Activated naive CD8-positive, alpha-beta T cell treated with anti-CD3 and anti-CD28 coated beads, Interleukin-2, amount 50 U/mL, for 16 hours (primary cell): ENCODE data around the gene IGF2BP2.
"Not testable (repeated sequence)": the region's sequence is repeated elsewhere in the genome, so short reads cannot be mapped to it uniquely, and the experiment has no call there.

Experiments
- DNase-seq: peaks from one replicate; pipeline ENCODE4 v3.0.0-alpha.2; 2020; ENCODE audit warnings: low read depth, low spot score

The IGF2BP2 gene

GRCh38 chr3:185640308-185640707 is 184.5 kb downstream of the IGF2BP2 start:
- no peak for DNase-seq

- no peak for DNase-seq
These were observed 185.1 kb downstream of the IGF2BP2 start for GRCh38 chr3:185639632-185640206.

DNA sequence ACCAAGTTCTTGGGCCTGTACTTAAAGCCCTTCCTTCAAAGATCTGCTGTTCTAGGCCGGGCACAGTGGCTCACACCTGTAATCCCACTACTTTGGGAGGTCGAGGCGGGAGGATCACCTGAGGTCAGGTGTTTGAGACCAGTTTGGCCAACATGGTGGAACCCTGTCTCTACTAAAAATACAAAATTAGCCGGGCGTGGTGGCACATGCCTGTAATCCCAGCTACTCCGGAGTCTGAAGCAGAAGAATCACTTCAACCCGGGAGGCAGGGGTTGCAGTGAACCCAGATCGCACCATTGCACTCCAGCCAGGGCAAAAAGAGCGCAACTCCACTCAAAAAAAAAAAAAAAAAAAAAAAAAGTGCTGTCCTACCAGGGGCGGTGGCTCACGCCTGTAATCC is 186.2 kb downstream of the IGF2BP2 start:
- not testable (repeated sequence) for DNase-seq

- DNase-seq, result no peak
These were observed 187.5 kb downstream of the IGF2BP2 start for GRCh38 chr3:185637388-185637787.

GRCh38 chr3:185632996-185633395 is 191.8 kb downstream of the IGF2BP2 start:
- no peak for DNase-seq

GRCh38 chr3:185631508-185632206 is 193.2 kb downstream of the IGF2BP2 start:
- no peak for DNase-seq

DNA sequence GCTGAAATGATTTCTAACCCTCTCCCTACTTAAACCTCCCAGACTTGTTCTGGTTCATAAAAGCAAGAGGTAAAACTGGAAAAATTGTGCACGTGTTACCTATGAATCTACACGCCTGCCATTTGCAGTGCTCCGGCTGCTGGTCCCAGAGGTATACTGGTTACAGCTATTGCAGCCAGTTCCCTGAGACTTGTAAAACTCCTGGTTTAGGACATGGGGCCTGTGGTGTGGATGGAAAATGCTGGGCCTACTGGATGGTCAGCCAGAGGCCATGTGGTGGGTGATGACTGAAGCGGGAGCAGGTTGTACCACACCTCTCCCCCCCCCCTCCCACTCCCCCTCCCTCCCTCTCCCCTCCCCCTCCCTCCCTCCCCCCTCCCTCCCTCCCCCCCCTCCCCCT is 193.7 kb downstream of the IGF2BP2 start:
- DNase-seq, result no peak

- DNase-seq, result no peak
These were observed 194.6 kb downstream of the IGF2BP2 start for GRCh38 chr3:185630182-185630622.

DNA sequence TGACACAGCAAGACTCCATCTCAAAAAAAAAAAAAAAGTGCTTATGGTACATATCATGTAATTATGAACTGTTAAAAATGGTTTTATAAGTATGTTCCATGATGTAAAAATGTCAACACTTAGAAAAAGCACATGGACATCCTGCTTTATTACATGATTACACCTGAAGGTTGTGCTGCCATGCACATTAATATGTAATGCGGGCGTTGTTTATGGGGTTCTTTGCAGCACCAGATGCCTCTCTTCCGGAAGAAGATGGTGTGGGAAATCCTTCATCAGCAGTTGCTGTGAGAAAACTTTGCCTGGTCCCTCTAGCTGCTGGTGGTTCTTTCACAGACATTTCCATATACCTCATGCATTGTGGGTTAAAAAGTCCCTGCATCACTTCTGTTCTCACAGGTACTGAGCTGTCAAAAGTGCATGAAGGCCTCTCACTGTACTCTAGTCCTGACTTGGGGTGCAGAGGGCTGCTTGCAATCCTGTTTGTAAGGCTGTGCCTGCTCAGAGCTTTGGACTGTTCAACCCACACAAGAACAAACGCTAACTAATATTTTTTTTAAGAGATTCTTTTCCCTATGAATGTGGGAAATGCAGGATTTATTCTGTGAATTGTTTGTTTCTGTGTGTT is 195.2 kb downstream of the IGF2BP2 start:
- DNase-seq, result no peak

DNA sequence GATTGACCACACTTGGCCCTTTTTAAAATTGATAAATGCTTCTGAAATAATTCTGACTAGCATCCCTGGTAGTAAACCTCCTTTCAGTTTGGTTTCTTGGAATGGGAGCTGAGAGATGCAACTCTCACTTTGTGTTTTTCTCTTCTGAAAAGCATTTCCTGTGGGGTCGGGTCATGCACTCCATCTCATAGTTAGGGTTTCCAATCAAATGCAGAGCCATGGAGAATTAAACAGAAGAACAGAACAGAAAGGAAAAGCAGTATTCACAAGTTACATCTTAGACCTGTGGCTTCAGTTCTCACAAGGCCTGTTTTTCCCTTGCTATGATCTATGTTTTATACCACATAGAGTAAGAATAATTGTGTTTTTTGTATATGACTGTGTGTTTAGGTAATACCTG is 199.1 kb downstream of the IGF2BP2 start:
- DNase-seq, result no peak

GRCh38 chr3:185623939-185624665 is 200.7 kb downstream of the IGF2BP2 start:
- DNase-seq, result no peak

DNA sequence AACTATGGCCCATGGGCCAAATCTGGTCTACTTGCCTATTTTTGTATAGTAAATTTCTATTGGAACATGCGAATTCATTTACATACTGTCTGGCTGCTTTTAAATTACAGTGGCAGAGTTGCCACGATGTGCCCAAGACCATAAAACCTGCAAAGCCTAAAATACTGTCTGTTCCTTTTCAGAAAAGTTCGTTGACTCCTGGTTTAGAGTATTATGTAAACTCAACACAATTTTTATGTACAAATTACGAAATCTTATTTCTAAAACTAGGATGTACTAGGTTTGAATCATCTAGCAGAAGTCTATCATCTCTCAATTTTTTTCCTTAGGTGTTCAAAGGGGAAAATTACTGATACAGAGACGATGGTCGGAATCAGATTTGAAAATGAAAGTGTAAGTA is 211.8 kb downstream of the IGF2BP2 start:
- DNase-seq, result no peak

DNA sequence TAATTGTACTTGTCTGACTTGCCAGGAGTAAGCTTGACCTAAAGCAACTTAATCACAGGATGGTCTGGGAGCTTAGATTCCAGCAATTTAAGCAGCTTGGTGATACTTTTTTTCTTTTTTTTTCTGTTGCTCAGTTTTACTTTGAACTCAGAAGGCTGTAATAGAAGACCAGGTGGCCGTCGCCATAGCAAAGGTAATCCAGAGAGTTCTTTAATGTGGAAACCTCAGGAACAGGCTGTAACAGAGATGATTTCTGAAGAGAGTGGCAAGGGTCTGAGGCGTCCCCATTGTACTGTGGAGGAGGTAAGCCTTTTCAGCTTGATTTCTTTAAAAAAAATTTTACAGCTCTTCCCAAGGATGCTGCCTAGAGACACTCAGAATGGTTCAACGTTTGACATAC is 218.6 kb downstream of the IGF2BP2 start:
- DNase-seq, result no peak

DNA sequence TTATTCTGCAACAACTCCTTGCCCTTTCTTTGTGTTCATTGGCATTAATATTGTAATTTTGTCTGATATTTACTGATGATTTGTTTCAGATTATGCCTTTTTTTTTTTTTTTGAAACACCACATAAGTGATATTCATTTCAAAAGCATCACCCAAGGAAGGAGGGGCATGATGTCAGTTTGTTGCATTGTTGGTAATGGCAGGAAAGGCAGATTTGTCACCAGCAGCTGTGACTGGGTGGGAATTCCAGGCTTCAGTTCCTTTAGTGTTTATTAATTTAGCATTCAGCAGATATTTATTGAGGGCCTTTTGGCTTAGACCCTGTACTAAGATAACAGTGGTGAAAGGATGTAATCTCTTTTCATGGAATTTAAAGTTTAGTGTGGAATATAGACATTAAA is 219.3 kb downstream of the IGF2BP2 start:
- DNase-seq, result no peak

GRCh38 chr3:185595526-185595925 is 229.3 kb downstream of the IGF2BP2 start:
- no peak for DNase-seq

- no peak for DNase-seq
These were observed 230.8 kb downstream of the IGF2BP2 start for GRCh38 chr3:185594073-185594472.
